SK-N-SH treated with all-trans-retinoic acid at 6 μM for 48 hours (cell line): Measurements from ENCODE around the gene RNF112.
A peak's percentile ranks its signal among the peaks of the same experiment; 100 is the strongest.

ENCODE experiments used
- ATAC-seq: fragments of 200-7000 bp; cut with Tn5 transposase; 3 replicates; pipeline ENCODE4 v1.9.1; 2020; ENCODE audit warnings: mild to moderate bottlenecking, moderate library complexity
- ARNTL ChIP-seq: fragments of 450-650 bp; formaldehyde crosslinking; IDR thresholded peaks from 2 replicates; pipeline ENCODE4 v1.5.0; 2020; ENCODE audit warnings: low read depth, mild to moderate bottlenecking, moderate library complexity, borderline replicate concordance
- BACH2 ChIP-seq: fragments of 250-450 bp; sonication (Bioruptor Pico); IDR thresholded peaks from 2 replicates; pipeline ENCODE4 v1.9.0; 2021; ENCODE audit warnings: mild to moderate bottlenecking, borderline replicate concordance
- CSDC2 ChIP-seq: fragments of 250-450 bp; sonication (Bioruptor Pico); IDR thresholded peaks from 2 replicates; pipeline ENCODE4 v1.5.0; 2020; ENCODE audit warnings: mild to moderate bottlenecking, moderate library complexity
- CSRNP3 ChIP-seq: fragments of 250-450 bp; sonication (Bioruptor Pico); IDR thresholded peaks from 2 replicates; pipeline ENCODE4 v1.5.1; 2021; ENCODE audit warnings: mild to moderate bottlenecking, moderate library complexity
- ESRRG ChIP-seq: fragments of 250-450 bp; sonication (Bioruptor Pico); IDR thresholded peaks from 2 replicates; pipeline ENCODE4 v1.6.1; 2021; ENCODE audit warnings: mild to moderate bottlenecking
- GLIS3 ChIP-seq: fragments of 250-450 bp; sonication (Bioruptor Pico); IDR thresholded peaks from 2 replicates; pipeline ENCODE4 v1.5.0; 2020; ENCODE audit warnings: mild to moderate bottlenecking, moderate library complexity
- ISL1 ChIP-seq: fragments of 250-450 bp; sonication (Bioruptor Pico); IDR thresholded peaks from 2 replicates; pipeline ENCODE4 v2.1.2; 2022; ENCODE audit warnings: mild to moderate bottlenecking, moderate library complexity
- OSR1 ChIP-seq: fragments of 250-450 bp; sonication (Bioruptor Pico); IDR thresholded peaks from 2 replicates; pipeline ENCODE4 v1.8.0; 2022; ENCODE audit warnings: moderate library complexity, mild to moderate bottlenecking, inconsistent platforms
- PATZ1 ChIP-seq: fragments of 250-450 bp; sonication (Bioruptor Pico); IDR thresholded peaks from 2 replicates; pipeline ENCODE4 v1.8.0; 2020; ENCODE audit warnings: mild to moderate bottlenecking, moderate library complexity, borderline replicate concordance
- POU6F1 ChIP-seq: fragments of 250-450 bp; sonication (Bioruptor Pico); IDR thresholded peaks from 2 replicates; pipeline ENCODE4 v1.8.0; 2021; ENCODE audit warnings: low read depth, mild to moderate bottlenecking, moderate library complexity, borderline replicate concordance
- PPARA ChIP-seq: fragments of 250-450 bp; sonication (Bioruptor Pico); IDR thresholded peaks from 2 replicates; pipeline ENCODE4 v1.5.0; 2020; ENCODE audit warnings: mild to moderate bottlenecking, borderline replicate concordance
- RARB ChIP-seq: fragments of 250-450 bp; sonication (Bioruptor Pico); IDR thresholded peaks from 2 replicates; pipeline ENCODE4 v1.8.0; 2021; ENCODE audit warnings: mild to moderate bottlenecking, moderate library complexity
- SNAI2 ChIP-seq: fragments of 250-450 bp; sonication (Bioruptor Pico); IDR thresholded peaks from 2 replicates; pipeline ENCODE4 v1.5.0; 2020; ENCODE audit warnings: mild to moderate bottlenecking, moderate library complexity
- TCF4 ChIP-seq: fragments of 250-450 bp; sonication (Bioruptor Pico); IDR thresholded peaks from 2 replicates; pipeline ENCODE4 v1.8.0; 2021; ENCODE audit warnings: mild to moderate bottlenecking, moderate library complexity, borderline replicate concordance
- TOX ChIP-seq: fragments of 250-450 bp; sonication (Bioruptor Pico); IDR thresholded peaks from 2 replicates; pipeline ENCODE4 v1.8.0; 2021; ENCODE audit warnings: mild to moderate bottlenecking, moderate library complexity, borderline replicate concordance
- ZC3H10 ChIP-seq: fragments of 250-450 bp; sonication (Bioruptor Pico); IDR thresholded peaks from 2 replicates; pipeline ENCODE4 v1.5.1; 2021; ENCODE audit warnings: mild to moderate bottlenecking, moderate library complexity
- ZFP3 ChIP-seq: fragments of 250-450 bp; sonication (Bioruptor Pico); IDR thresholded peaks from 2 replicates; pipeline ENCODE4 v1.5.0; 2020; ENCODE audit warnings: mild to moderate bottlenecking, moderate library complexity
- ZFP30 ChIP-seq: fragments of 450-650 bp; formaldehyde crosslinking; IDR thresholded peaks from 2 replicates; pipeline ENCODE4 v1.5.0; 2022; ENCODE audit warnings: mild to moderate bottlenecking, moderate library complexity
- ZNF565 ChIP-seq: fragments of 450-650 bp; formaldehyde crosslinking; conservative IDR thresholded peaks from 2 replicates; pipeline ENCODE4 v1.5.0; 2020; ENCODE audit warnings: low read depth, mild to moderate bottlenecking, moderate library complexity
- ZNF70 ChIP-seq: fragments of 450-650 bp; formaldehyde crosslinking; IDR thresholded peaks from 2 replicates; pipeline ENCODE4 v1.5.0; 2020; ENCODE audit warnings: mild to moderate bottlenecking, moderate library complexity
- TF ChIP-seq, protein P1 (sequence below): fragments of 250-450 bp; sonication (Bioruptor Pico); IDR thresholded peaks from 2 replicates; pipeline ENCODE4 v1.5.1; 2020; ENCODE audit warnings: low read depth, mild to moderate bottlenecking, moderate library complexity
- TF ChIP-seq, protein P2 (sequence below): fragments of 250-450 bp; sonication (Bioruptor Pico); IDR thresholded peaks from 2 replicates; pipeline ENCODE4 v1.5.0; 2020; ENCODE audit warnings: mild to moderate bottlenecking, moderate library complexity

Gene RNF112

GRCh38 chr17:19409066-19409465, 2.0 kb upstream of the RNF112 start:
- no peak for ATAC-seq
- TF ChIP-seq, protein P1, sequence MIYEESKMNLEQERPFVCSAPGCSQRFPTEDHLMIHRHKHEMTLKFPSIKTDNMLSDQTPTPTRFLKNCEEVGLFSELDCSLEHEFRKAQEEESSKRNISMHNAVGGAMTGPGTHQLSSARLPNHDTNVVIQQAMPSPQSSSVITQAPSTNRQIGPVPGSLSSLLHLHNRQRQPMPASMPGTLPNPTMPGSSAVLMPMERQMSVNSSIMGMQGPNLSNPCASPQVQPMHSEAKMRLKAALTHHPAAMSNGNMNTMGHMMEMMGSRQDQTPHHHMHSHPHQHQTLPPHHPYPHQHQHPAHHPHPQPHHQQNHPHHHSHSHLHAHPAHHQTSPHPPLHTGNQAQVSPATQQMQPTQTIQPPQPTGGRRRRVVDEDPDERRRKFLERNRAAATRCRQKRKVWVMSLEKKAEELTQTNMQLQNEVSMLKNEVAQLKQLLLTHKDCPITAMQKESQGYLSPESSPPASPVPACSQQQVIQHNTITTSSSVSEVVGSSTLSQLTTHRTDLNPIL (CRISPR knock-in tag) = no peak
- no peak for TF ChIP-seq SNAI2 (CRISPR knock-in tag)
- TF ChIP-seq ISL1 (CRISPR knock-in tag) = no peak
- TF ChIP-seq ZFP3 (CRISPR knock-in tag) = no peak
- no peak for TF ChIP-seq OSR1 (CRISPR knock-in tag)
- no peak for TF ChIP-seq ZNF565 (CRISPR knock-in tag)
- no peak for TF ChIP-seq CSDC2
- TF ChIP-seq PPARA (CRISPR knock-in tag) = no peak

DNA sequence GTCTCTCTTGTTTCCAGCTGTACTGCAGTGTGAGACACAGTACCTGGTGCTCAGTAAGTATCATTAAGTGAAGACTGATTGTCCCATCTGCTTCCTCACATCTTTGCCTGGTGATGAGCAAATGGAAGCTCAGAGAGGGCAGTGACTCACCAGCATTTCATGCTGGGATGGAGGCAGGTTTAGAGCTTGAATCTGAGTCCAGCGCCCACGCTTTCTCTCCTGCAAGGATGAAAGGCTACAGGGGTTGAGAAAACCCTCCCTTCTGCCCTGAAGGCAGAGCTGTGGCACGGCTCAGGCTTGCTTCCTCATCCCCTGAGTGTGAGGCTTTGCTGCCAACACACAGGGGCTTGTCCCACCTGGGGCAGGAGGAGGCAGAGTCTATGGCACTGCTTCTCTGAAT, 1.5 kb upstream of the RNF112 start:
- TF ChIP-seq ZFP30 (CRISPR knock-in tag) (no peak), BACH2 (CRISPR knock-in tag) (no peak), RARB (CRISPR knock-in tag) (no peak), CSDC2 (no peak), SNAI2 (CRISPR knock-in tag) (no peak), ZNF70 (CRISPR knock-in tag) (no peak), POU6F1 (CRISPR knock-in tag) (no peak), ZC3H10 (no peak), OSR1 (CRISPR knock-in tag) (no peak), CSRNP3 (CRISPR knock-in tag) (no peak), ESRRG (no peak)
- TF ChIP-seq, protein P1 (CRISPR knock-in tag) = no peak
- TF ChIP-seq, protein P2, sequence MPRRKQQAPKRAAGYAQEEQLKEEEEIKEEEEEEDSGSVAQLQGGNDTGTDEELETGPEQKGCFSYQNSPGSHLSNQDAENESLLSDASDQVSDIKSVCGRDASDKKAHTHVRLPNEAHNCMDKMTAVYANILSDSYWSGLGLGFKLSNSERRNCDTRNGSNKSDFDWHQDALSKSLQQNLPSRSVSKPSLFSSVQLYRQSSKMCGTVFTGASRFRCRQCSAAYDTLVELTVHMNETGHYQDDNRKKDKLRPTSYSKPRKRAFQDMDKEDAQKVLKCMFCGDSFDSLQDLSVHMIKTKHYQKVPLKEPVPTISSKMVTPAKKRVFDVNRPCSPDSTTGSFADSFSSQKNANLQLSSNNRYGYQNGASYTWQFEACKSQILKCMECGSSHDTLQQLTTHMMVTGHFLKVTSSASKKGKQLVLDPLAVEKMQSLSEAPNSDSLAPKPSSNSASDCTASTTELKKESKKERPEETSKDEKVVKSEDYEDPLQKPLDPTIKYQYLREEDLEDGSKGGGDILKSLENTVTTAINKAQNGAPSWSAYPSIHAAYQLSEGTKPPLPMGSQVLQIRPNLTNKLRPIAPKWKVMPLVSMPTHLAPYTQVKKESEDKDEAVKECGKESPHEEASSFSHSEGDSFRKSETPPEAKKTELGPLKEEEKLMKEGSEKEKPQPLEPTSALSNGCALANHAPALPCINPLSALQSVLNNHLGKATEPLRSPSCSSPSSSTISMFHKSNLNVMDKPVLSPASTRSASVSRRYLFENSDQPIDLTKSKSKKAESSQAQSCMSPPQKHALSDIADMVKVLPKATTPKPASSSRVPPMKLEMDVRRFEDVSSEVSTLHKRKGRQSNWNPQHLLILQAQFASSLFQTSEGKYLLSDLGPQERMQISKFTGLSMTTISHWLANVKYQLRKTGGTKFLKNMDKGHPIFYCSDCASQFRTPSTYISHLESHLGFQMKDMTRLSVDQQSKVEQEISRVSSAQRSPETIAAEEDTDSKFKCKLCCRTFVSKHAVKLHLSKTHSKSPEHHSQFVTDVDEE (CRISPR knock-in tag) = no peak
- peak; percentile 21; the same call in 2 of the 3 replicates for ATAC-seq

- ATAC-seq = no peak; the same call in 2 of the 3 replicates
- no peak for TF ChIP-seq TCF4 (CRISPR knock-in tag)
- no peak for TF ChIP-seq ISL1 (CRISPR knock-in tag)
- TF ChIP-seq PPARA (CRISPR knock-in tag) = no peak
- no peak for TF ChIP-seq TOX (CRISPR knock-in tag)
- TF ChIP-seq ZFP30 (CRISPR knock-in tag) = no peak
- TF ChIP-seq ESRRG = no peak
- TF ChIP-seq CSRNP3 (CRISPR knock-in tag) = no peak
- no peak for TF ChIP-seq ZC3H10
- TF ChIP-seq SNAI2 (CRISPR knock-in tag) = no peak
- no peak for TF ChIP-seq GLIS3 (CRISPR knock-in tag)
- no peak for TF ChIP-seq BACH2 (CRISPR knock-in tag)
- TF ChIP-seq CSDC2 = no peak
- no peak for TF ChIP-seq ZNF565 (CRISPR knock-in tag)
- no peak for TF ChIP-seq ARNTL (CRISPR knock-in tag)
- TF ChIP-seq PATZ1 (CRISPR knock-in tag) = no peak
- TF ChIP-seq, all 23 proteins: peak for 0
Measured at GRCh38 chr17:19410091-19410490, 941 bp upstream of the RNF112 start.
